ENCODE measurements around the gene CACNA1G.
A peak's percentile ranks its signal among the peaks of the same experiment; 100 is the strongest.

Gene CACNA1G

GRCh38 chr17:50590946-50591737 is 30.6 kb downstream of the CACNA1G start:
- DNase-seq = no peak

GRCh38 chr17:50593321-50593720 is 32.8 kb downstream of the CACNA1G start:
- DNase-seq = no peak

GRCh38 chr17:50594128-50594823 is 33.8 kb downstream of the CACNA1G start:
- DNase-seq = no peak

- DNase-seq = no peak
Observed at GRCh38 chr17:50594892-50595291, 34.4 kb downstream of the CACNA1G start.

- no peak for DNase-seq
Observed at GRCh38 chr17:50596191-50597037, 35.9 kb downstream of the CACNA1G start.

- peak; percentile 33 for DNase-seq
Observed at GRCh38 chr17:50598487-50598886, 38.0 kb downstream of the CACNA1G start.

GRCh38 chr17:50599606-50600005 is 39.1 kb downstream of the CACNA1G start:
- DNase-seq = no peak

GRCh38 chr17:50601823-50602375 is 41.4 kb downstream of the CACNA1G start:
- DNase-seq = no peak

- DNase-seq = no peak
Observed at GRCh38 chr17:50602836-50603235, 42.3 kb downstream of the CACNA1G start.

GRCh38 chr17:50603340-50603739 is 42.8 kb downstream of the CACNA1G start:
- peak; percentile 67 for DNase-seq

- no peak for DNase-seq
Observed at GRCh38 chr17:50604513-50604912, 44.0 kb downstream of the CACNA1G start.

GRCh38 chr17:50605429-50605828 is 44.9 kb downstream of the CACNA1G start:
- no peak for DNase-seq

GRCh38 chr17:50607522-50608175 is 47.1 kb downstream of the CACNA1G start:
- no peak for DNase-seq

GRCh38 chr17:50608700-50609379 is 48.3 kb downstream of the CACNA1G start:
- no peak for DNase-seq

- no peak for DNase-seq
Observed at GRCh38 chr17:50609380-50610074, 49.0 kb downstream of the CACNA1G start.

GRCh38 chr17:50611634-50612033 is 51.1 kb downstream of the CACNA1G start:
- no peak for DNase-seq

GRCh38 chr17:50612281-50612680 is 51.8 kb downstream of the CACNA1G start:
- no peak for DNase-seq

GRCh38 chr17:50613007-50613992 is 52.8 kb downstream of the CACNA1G start:
- DNase-seq = no peak

GRCh38 chr17:50614471-50615051 is 54.0 kb downstream of the CACNA1G start:
- no peak for DNase-seq

- DNase-seq = no peak
Observed at GRCh38 chr17:50615828-50616227, 55.3 kb downstream of the CACNA1G start.
